ENCODE data around the gene PDCD4. TPM values are rescaled to one million over a fixed set of nuclear protein-coding genes. Genes with fewer than 3 reads are reported as not detected.

PDCD4 gene
- total and polyA plus RNA-seq, 9 of the 15 experiments (the other 6 are each of a cell fraction or from before 2014, with no cell fraction given), result 12.9 to 44.1 (median 33.7) TPM

GRCh38 chr10:110833234-110833940 is 38.3 kb upstream of the PDCD4 start:
- CTCF ChIA-PET (ENCODE audit: low intra/inter-chr PET ratio), result no interaction called here
- no peak for TF ChIP-seq ILF3 (IDR thresholded peaks at IDR 0.05; ENCODE audit: borderline replicate concordance)
- TF ChIP-seq MTA3 (IDR thresholded peaks at IDR 0.05; ENCODE audit: borderline replicate concordance), result no peak
- no peak for TF ChIP-seq NCOA1 (IDR thresholded peaks at IDR 0.05; ENCODE audit: low read depth)
- TF ChIP-seq ZFX (CRISPR knock-in tag; IDR thresholded peaks at IDR 0.05), result peak; percentile 28; the same call in 1 of the 2 replicates
- no peak for TF ChIP-seq STAT6 (CRISPR knock-in tag; IDR thresholded peaks at IDR 0.05)
- TF ChIP-seq MAFF (IDR thresholded peaks at IDR 0.05; ENCODE audit: low read length), result no peak
- TF ChIP-seq ZNF23 (CRISPR knock-in tag; IDR thresholded peaks at IDR 0.05), result no peak
- no peak for TF ChIP-seq MEF2A (IDR thresholded peaks at IDR 0.05; ENCODE audit: control insufficient read depth, low read depth, low read length)
- TF ChIP-seq ZNF280B (CRISPR knock-in tag; IDR thresholded peaks at IDR 0.05), result no peak
- H3K9ac ChIP-seq (ENCODE audit: insufficient read depth in 1 of 2, low read depth in 2 of 2, low read length in 2 of 2), result 0 out of 4 replicates have a peak overlapping the region, but pooled peaks of 1 of the 2 experiments have one; percentile 2
- peaks cover 18% of the 10 kb centered on the region; the same call in 1 of the 3 replicates for H3K36me3 ChIP-seq (ENCODE audit: control insufficient read depth, insufficient read depth, low read length)
- H3K9me1 ChIP-seq (ENCODE audit: control insufficient read depth, insufficient read depth, low read length), result no peaks in the 10 kb centered on the region
- no peaks in the 10 kb centered on the region for H3K9me3 ChIP-seq (replicated peaks; ENCODE audit: control insufficient read depth, insufficient read depth, low read depth, low read length)
- 71% methylated on average over 7 of the region's 13 CpGs for WGBS (ENCODE audit: insufficient coverage, low coverage, missing lambda C conversion rate)
- in situ Hi-C loops (cut with MboI) (no loop called here), intact Hi-C loops (cut with micrococcal nuclease) (no loop called here)
- no TSS peak for BruUV-seq (replicated peaks)
- H3K4me2 ChIP-seq (ENCODE audit: insufficient read depth, low read length), result no peak overlapping the region
- H3K79me2 ChIP-seq (ENCODE audit: control insufficient read depth, insufficient read depth, low read length), result no peaks in the 10 kb centered on the region
- POLR2A ChIA-PET, result no interaction called here
- FAIRE-seq (no peak), ATAC-seq (peak; percentile 53), DNase-seq (ENCODE audit: extremely low read depth in 1 of 4, low spot score in 3 of 4) (peak in 1 of 4 experiments; percentile 15)
- no peak overlapping the region for H3K27ac ChIP-seq (ENCODE audit: extremely low read depth, low read depth, low read length)
- no peak overlapping the region for H3K4me3 ChIP-seq
- peaks cover 12 to 23% of the 10 kb centered on the region in 2 experiments for H3K4me1 ChIP-seq (replicated peaks in 1 of 2; ENCODE audit: control insufficient read depth in 2 of 2, insufficient read depth in 2 of 2, low read length in 2 of 2)
- H4K20me1 ChIP-seq (replicated peaks; ENCODE audit: control insufficient read depth, insufficient read depth, low read length), result no peaks in the 10 kb centered on the region
- H3K27me3 ChIP-seq (ENCODE audit: control insufficient read depth in 2 of 2, insufficient read depth in 2 of 2, low read length in 2 of 2), result no peaks in the 10 kb centered on the region
- H2AFZ ChIP-seq (ENCODE audit: low read depth, low read length), result no peak overlapping the region
